Measurements from ENCODE around the gene CORO1C.

DNA sequence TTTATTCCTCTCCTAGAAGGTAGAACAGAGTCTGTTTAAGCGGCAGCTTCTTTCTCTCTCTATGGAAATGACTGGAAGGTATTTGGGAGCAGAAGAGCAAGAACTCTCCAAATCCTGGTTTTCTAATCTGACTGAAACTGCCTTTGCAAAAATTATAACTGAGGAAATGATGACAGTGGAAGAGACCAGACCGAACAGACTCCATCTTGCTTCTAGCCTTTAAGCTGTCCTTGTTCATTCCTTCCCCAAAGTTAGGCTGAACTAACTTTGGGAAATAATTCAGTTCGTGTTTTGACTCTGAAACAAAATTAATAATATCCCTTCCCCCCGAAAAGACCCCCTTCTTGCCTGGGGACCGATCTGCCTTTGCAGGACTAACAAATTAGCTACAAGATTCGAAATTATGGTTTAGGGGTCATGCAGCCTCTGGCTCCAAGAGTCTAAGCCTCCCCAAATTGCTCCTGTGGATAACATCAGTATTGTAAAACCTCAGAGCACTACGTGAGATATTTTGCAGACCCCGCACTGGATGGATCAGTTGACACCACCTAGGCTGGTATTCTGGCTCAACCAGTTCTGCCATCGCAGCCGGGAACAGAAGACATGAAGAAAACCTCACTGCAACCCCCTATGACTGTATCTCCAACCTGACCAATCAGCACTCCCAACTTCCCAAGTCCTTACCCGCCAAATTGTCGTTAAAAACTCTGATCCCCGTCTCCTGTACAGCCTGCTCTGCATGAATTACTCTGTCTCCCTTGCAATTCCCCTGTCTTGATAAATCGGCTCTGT is 111.8 kb downstream of the CORO1C start:
- TF ChIP-seq CTCF (IDR thresholded peaks at IDR 0.05; ENCODE audit: low read depth, low read length) (no peak), EZH2phosphoT487 (IDR thresholded peaks at IDR 0.05; ENCODE audit: low read depth) (no peak)
